Measurements from ENCODE around the gene ZFPL1.

Gene ZFPL1

DNA sequence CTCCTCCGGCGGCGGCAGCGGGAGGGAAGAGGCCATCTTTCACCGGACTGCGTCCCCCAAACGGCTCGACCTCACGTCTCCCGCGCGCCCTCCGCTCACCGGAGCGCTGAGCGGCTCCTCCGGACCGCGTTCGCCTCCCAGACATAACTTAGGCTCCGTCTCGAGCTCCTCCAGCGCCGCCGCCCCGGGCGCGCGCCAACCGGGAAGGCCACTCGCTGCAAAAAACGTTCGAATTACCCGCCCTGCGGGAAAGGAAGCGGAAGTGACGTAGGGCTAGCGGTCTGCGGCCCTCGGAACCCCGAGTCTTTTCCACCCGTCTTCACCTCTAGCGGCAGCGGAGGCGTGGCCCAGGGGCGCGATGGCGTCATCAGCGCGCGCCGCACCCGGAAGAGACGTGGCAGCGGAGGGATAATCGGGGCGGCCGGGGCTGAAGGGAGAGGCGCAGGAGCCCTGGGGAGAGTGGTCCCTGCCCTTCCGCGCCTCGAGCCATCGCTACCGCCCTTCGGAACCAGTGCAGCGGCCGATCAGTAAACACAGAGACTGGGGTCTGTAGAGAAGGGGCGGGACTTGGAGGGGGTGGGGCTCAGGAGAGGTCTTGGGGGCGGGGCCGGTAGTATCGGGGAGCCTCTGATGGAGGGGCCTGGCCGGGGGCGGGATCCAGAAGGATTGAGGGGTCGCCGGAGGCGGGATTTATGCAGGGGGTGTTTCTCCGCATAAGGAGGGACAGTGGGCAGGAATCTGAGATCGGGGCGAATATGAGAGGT, at the start of gene ZFPL1, which contains the start of gene CDCA5:
TSS of gene ZFPL1 (plus strand) at position 389 of the 764 bp plus-strand sequence. CDS start 477 bp downstream, outside the sequence.
TSS of gene CDCA5 (minus strand) at position 207 of the 764 bp plus-strand sequence. CDS start at position 145, 62 bp downstream.
- peak; percentile 91 for DNase-seq (ENCODE audit: low read depth)

DNA sequence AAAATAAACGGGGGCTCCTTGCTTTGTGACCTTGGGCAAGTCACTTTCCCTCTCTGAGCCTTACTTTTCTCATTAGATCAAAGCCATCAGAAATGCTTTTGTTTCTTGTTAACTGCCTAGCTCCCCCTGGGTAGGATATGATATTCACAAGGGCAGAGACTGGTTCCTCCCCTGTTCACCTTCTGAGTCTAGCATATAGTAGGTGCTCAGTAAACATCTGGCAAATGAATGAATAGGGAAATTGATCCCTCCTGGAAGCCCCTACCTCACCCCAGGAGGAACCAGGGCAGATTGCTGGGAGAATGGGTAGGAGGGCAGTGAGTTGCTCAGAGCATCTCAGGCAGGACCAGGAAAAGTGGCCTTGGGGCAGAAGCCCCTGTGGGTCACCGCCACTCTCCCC, 49.6 kb upstream of the ZFPL1 start:
- DNase-seq (ENCODE audit: low read depth): no peak

DNA sequence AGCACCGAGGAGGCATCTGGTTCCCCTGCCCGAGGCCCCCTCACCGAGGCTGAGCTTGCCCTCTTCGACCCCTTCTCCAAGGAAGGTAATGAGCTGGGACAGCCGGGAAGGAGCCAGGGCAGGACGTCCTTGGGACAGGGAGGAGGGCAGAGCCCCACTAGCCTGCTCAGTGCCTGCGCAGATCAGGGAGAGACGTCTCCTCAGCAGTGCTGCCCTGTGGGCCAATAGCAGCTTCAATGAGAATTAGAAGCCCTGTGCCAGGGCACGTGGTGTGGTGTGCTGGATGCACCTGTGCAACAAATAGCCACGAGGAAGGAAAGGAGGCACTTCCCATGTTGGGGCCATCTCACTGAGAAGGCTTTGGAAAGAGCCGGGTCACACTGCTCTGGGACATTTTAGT, 48.4 kb upstream of the ZFPL1 start:
- DNase-seq (ENCODE audit: low read depth): no peak

DNA sequence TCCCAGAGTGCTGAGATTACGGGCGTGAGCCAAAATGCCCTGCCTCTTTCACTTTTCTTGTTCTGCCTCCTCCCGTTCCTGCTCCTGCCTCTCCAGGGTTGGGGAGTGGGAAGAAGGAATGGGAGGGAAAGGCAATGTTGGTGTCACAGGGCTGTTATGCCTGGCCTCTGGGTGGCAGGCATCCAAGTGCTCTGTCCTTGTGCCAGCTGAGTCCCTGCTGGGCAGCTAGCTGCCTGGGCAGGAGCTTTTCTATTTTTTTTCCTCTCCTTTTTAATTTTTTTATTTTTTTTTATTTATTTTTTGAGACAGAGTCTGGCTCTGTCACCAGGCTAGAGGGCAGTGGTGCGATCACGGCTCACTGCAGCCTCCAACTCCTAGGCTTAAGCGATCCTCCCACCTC, 47.1 kb upstream of the ZFPL1 start:
- no peak for DNase-seq (ENCODE audit: low read depth)

DNA sequence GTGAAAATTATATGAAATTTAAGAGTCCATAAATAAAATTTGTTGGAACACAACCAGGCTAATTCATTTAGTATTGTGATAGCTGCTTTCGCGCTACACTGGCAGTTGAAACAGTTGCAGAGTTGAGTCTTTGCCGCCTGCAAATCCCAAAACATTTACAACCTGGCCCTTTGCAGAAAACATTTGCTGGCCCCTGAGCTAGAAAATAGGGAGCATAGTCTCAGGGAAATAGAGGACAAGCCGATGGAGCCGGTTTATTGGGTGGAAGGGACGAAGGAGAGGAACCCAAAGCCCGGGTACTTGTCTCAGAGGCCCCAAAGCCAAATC, 43.5 kb upstream of the ZFPL1 start:
- DNase-seq (ENCODE audit: low read depth): no peak

DNA sequence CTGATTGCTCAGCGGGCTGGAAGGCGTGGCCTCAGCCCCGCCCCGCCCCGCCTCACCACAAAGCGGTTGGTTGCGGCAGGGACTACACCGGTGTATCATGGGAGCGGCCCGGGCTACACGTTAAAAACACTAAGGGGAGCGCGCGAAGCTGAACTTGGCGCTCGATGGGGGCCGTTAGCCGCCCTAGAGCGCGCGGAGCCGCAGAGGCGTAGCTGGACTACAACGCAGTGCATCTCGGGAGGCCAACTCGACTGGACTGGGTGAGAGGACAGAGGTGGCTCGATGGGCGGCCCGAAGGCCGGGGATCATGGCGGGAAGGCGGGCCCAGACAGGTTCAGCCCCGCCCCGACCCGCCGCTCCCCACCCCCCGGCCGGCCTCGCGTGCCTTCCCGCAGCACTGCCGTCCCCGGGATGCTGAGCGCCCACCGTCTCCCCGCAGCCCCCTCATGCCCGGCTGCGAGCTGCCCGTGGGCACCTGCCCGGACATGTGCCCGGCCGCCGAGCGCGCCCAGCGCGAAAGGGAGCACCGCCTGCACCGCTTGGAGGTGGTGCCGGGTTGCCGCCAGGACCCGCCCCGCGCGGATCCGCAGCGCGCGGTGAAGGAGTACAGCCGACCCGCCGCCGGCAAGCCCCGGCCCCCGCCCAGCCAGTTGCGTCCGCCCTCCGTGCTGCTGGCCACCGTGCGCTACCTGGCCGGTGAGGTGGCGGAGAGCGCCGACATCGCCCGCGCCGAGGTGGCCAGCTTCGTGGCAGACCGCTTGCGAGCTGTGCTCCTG, 43.0 kb upstream of the ZFPL1 start, which contains the start of gene SAC3D1:
TSS of gene SAC3D1 (plus strand) at position 364 of the 776 bp plus-strand sequence. CDS start at position 447, 83 bp downstream.
- DNase-seq (ENCODE audit: low read depth): peak; percentile 85

DNA sequence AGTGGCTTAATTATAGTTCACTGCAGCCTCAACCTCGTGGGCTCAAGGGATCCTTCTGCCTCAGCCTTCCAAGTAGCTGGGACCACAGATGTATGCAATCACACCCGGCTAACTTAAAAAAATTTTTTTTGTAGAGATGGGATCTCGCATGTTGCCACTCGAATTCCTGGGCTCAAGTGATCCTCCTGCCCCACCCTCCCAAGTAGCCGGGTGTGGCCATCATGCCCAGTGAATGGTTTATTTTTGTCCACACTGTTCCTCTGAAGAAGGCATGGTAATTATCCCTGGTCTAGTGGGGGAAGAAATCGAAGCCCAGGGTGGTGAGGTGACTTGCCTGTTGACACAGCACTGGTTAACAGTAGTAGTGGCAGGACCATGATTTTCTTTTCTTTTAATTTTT, 41.1 kb upstream of the ZFPL1 start:
- no peak for DNase-seq (ENCODE audit: low read depth)

DNA sequence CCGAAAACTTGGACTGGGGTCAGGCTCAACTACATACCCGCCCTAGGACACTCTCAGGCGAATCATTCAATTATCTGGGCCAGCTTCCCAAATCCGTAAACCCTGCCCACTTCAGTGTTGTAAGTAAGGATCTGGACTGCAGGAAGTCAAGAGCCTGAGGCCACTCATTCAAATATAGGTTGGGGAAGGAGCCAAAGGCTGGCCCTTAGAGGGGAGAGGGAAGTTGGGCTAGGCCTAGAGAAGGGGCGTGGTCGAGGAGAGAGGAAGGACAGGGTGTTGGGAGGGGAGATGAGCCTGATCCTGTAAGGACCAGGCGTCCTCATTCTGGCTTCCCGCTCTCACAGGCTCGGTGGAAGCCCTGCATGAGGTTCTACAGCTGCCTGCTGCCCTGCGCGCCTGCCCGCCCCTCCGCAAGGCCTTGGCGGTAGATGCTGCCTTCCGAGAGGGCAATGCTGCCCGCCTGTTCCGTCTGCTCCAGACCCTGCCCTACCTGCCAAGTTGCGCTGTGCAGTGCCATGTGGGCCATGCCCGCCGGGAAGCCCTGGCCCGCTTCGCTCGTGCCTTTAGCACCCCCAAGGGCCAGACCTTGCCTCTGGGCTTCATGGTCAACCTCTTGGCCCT, 40.0 kb upstream of the ZFPL1 start:
- peak; percentile 67 for DNase-seq (ENCODE audit: low read depth)

DNA sequence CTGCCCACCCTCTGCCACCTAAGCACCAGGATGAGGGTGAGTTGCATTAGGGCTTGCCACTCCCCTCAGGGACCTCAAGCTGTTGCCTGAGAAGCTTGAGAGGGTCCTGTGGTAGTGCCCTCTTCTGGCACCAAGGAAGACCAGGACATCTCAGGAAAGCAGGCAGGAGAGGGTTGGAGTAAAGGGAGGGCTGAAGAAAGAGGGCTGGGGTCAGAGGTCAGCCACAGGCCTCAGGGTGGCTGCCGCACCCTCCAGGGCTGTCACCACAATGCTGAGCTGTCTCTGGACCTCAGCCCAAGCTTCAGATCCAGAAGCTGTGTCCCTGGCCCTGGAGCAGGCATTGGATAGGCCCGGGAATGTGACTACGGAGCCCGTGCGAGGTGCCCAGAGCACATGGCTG, 39.0 kb upstream of the ZFPL1 start:
- DNase-seq (ENCODE audit: low read depth): no peak

DNA sequence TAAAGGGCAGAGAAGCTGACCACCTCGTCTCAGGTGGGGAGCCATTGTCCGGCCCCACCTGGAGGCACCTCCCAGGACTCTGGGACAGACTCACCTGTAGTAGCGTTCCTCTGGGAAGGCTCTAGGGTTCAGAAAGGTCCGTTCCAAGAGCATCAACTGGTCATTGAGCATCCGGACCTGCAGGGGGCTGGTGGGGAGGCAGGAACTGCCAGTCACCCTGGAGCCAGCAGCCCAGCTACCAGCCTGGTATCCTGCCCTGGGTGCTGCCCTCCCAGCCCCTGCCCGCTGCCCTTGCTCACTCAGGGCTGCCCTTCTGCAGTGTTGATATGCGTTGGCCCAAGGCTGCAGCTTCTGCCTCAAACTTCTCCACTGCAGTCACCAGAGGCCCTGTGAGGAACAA, 38.3 kb upstream of the ZFPL1 start:
- DNase-seq (ENCODE audit: low read depth): no peak

DNA sequence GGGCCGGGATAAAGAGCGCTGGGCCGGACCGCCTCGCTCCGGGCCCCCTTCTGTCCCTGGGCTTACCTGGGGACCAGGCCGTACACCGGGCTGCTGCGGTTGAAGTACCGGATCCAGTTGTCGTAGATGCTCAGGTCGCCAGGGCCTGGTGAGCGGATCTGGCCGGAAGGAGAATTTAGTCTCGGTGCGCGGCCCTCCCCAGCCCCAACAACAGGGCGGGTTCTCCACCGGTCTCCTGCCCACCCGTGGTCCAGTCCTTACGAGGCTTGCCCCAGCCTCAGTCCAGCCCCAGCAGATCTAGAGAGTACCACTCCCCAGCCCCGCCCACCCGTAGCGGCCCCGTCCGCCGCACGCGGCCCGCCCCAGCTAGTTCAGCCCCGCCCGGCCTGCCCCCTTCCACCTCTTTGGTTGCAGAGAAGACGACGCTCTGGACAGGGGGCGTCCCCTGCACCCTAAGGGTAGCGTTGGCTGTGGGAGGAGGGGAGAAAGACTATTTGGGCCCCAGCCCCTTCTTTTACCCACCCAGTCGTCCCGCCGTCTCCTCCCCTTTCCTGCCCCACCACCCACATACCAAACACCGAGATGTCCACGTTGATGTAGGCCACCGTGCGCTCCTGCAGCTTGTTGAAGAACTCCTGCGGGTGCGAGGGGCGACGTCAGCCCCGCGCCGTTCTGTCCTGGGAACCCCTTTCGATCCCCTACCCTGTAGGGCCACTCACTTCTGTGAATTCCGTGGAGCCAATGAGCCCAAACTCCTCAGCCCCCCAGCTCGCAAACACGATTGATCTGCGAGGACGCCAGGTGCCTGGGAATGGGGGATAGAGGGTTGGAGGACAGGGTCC, 36.2 kb upstream of the ZFPL1 start:
- DNase-seq (ENCODE audit: low read depth): no peak

DNA sequence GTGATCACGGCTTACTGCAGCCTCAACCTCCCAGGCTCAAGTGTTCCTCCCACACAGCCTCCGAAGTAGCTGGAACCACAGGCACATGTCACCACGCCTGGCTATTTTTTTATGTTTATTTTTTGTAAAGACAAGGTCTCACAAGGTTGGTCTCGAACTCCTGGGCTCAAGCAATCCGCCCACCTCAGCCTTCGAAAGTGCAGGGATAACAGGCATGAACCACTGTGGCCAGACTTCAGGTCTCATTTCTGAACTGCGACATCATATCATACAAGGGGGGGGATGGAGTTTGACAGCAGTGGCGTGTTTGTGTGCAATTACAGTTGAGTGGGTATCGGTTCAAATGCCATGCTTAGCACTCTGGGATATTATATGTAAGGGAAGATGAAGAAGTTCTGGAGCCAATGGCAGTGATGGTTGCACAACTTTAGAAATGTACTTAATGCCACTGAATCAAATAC, 32.6 kb upstream of the ZFPL1 start:
- DNase-seq (ENCODE audit: low read depth): no peak

DNA sequence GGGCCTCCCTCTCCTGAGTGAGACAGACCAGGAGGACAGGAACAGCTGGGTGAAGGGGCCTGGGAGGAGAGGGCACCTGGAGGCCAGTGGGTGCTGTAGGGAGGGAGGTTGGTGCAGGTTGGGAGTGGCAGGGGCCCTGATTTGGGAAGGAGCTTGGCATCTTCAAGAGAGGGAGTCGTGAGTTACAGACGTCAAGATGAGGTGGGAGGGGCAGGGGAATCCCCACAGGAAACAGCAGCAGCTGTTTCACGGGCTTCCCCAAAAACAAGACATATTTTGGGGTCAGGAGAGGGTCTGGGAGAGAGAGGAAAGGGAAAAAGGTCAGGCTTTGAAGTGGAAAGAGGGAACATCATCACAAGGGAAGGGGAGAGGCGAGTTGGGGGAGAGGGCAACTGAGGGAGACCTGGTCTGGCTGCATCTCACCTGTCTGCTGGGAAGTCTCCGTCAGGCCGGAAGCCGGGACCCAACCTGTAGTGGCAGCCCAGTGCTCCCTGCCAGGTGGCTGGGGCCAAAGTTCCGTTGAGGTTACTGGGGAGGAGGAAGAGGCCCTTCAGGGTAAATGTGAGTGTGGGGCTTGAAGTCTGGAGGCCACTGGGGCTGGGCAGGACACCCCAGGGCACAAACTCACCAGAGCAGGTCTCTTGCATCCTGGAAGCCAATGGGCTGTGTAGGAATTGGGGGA, 30.1 kb upstream of the ZFPL1 start:
- DNase-seq (ENCODE audit: low read depth): no peak

DNA sequence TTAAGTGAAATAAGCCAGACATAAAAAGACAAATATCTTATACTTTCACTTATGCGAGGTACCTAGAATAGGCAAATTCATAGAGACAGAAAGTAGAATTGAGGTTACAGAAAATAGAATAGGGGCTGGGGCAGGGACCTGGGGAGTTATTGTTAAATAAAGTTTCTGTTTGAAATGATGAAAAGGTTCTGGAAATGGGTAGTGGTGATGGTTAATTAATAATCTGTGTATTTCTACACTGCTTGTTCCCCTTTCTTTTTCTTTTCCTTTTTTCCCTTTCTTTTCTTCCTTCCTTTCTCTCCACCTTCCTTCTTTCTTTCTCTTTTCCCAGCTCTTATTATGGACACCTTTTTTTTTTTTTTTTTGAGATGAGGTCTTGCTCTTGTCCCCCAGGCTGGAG, 28.5 kb upstream of the ZFPL1 start:
- no peak for DNase-seq (ENCODE audit: low read depth)

DNA sequence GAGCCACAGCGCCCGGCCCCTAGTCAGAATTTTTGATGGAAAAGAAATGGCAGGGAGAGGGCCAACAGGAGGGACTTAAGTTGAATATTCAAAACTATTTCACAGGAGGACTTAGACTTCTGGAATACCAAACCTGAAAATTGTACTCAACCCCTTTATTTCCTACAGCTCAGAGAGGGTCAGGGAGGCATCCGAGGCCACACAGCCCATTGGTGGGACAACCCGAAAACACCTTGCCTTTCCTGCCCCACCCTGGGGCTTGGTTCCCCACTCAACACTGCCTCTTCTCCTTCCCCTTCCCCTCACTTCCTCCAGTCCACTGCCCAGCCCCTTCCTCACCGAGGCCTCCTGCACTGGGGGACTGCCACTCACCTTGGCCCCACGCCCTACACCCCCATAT, 27.0 kb upstream of the ZFPL1 start:
- DNase-seq (ENCODE audit: low read depth): no peak

DNA sequence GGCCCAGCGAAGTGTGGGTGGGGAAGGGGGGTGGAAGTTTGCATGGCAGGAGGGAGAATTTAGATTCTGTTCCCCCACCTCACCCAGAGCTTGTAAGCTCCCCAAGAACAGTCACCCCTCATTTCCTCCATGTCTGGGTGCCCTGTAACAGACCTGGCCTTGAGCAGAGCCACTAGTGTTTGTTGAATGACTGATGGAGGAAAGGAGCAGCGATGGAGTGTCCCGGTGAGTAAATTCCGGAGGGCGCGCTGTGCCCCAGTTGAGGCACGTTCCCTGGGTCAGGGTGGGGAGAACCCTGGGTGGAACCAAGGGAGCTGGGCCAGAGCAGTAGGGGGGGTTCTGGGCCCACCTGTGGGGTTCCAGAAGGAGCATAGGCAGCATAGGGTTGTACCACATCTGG, 26.5 kb upstream of the ZFPL1 start:
- no peak for DNase-seq (ENCODE audit: low read depth)

DNA sequence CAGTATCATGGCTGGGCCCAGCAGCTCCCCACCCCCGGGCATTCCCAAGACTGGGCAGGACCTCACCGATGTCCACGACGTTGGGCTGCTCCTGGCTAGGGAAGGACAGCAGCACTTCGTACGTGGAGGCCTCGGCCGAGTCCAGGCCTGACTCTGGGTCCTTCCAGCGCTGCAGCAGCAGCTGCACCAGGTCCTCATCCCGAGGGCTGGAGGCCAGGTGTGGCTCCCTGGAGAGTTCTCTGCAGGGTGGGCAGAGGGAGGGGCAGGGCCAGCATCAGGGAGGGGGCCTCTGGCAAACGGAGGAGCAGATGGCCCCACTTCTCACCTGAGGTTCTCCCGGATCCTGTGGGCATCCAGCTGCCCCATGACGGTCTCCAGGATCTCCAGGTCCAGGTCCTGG, 26.0 kb upstream of the ZFPL1 start:
- no peak for DNase-seq (ENCODE audit: low read depth)

DNA sequence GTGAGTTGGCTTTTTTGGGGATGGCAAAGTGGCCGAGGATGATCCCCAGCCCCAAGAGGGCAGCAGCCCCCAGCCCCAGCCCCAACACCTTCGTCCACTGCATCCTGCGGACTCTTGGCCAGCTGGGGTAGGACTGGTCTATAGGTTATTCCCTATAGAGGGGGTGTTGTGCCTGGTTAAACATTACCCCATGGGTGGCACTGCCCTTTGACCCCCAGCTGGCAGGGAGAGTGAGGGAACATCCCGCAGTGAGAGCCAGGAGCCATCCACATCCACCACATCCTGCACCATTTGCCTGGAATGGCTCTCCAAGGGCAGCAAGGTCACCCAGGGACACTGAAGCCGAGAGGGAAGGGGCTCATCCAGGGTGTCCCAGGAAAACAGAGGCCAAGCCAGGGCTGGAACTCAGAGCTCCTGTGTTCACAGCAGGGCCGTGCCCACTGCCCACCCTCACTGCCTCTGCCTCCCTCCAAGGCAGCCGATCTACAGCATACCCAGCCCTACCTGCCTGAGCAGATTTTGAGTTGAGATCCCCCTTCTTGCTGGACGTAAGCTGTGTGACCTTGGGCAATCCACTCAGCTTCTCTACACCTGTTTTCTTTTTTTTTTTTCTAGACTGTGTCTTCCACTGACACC, 25.5 kb upstream of the ZFPL1 start, which contains the start of gene NAALADL1:
TSS of gene NAALADL1 (minus strand) at position 135 of the 636 bp plus-strand sequence. CDS start at position 103, 32 bp downstream.
- no peak for DNase-seq (ENCODE audit: low read depth)

DNA sequence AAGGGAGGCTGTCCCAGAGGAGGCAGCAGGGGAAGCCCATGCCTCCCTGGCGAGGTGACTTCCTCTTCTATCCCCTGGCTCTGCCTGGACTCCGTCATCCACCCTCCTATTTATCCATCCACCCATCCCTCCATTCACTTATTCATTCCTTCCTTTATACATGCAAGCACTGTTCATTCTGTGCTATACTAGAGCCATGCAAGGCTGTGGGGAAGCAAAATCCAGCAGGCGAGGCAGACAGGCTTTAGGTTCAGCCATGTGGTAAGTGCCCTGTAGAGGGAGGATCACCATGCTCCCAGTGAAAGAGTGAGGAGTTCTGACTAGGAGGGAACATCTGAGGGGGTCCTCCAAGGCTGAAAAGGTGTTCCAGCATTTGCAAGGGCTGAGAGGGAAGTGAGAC, 24.5 kb upstream of the ZFPL1 start:
- no peak for DNase-seq (ENCODE audit: low read depth)

DNA sequence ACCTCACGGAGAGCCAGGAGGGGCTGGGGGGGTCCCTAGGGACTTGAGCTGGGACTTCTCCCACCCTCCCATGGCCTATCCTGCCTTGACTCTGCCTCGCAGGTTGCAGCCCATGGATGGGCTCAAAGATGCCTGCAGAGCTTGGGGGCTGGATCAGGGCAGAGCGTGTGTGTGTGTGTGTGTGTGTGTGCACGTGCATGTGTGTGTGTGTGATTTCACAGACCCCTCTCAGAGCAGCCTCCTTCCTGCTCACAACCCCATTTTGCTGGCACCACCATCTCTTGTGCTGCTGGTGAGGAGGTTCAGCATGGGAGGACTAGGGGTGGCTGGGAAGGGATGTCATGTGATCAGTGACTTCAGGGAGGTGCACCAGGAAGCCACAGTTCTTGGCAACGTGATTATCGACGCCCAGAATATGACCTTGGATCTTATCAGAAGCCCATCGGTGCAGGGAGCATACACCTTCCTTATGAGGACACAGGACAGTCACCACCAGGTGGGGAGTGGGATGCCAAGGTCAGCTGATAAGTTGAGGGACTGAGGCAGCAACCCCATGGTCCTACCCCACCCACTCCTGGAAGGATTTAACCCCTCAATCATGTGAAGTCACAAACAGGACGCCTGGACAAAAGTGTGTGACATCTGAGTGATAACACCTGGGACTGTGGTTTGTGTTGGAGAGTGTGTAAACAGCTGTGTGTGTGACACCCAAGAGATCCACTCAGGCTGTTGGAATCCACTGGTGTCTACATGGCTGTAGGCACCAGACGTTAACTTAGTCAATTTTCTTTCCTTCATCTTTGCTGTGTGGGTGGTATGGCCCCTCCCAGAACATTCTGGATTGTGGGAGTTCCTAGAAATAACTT, 23.8 kb upstream of the ZFPL1 start:
- no peak for DNase-seq (ENCODE audit: low read depth)
